Trophoblast cell (in vitro differentiated cells and primary cell): ENCODE measurements around the gene DEPDC7.

Experiments used
- DNase-seq, 2 donors: peaks; one replicate each; pipeline ENCODE4 v3.0.0-alpha.2; 2016
- H2AFZ ChIP-seq: 2 replicates; pipeline ENCODE4 v1.6.1; 2013; ENCODE audit warnings: low read length, moderate library complexity, mild to moderate bottlenecking; ENCODE audit not compliant: insufficient read depth, poor library complexity
- H2AK5ac ChIP-seq: 2 replicates; pipeline ENCODE4 v1.6.1; 2013; ENCODE audit warnings: mild to moderate bottlenecking, low read length
- H2BK120ac ChIP-seq: 2 replicates; pipeline ENCODE4 v1.6.1; 2013; ENCODE audit warnings: low read length, mild to moderate bottlenecking, moderate library complexity; ENCODE audit not compliant: insufficient read depth, poor library complexity
- H2BK12ac ChIP-seq: 2 replicates; pipeline ENCODE4 v1.6.1; 2013; ENCODE audit warnings: mild to moderate bottlenecking, low read length, moderate library complexity
- H2BK5ac ChIP-seq: 2 replicates; pipeline ENCODE4 v1.6.1; 2013; ENCODE audit warnings: low read length, low read depth, moderate library complexity, mild to moderate bottlenecking; ENCODE audit not compliant: poor library complexity
- H3K14ac ChIP-seq: 2 replicates; pipeline ENCODE4 v1.6.1; 2013; ENCODE audit warnings: mild to moderate bottlenecking, low read length
- H3K18ac ChIP-seq: 2 replicates; pipeline ENCODE4 v1.6.1; 2013; ENCODE audit warnings: mild to moderate bottlenecking, low read length
- H3K23ac ChIP-seq: 2 replicates; pipeline ENCODE4 v1.6.1; 2013; ENCODE audit warnings: low read length
- H3K27ac ChIP-seq: 2 replicates; pipeline ENCODE4 v1.5.1; 2013; ENCODE audit warnings: low read depth, mild to moderate bottlenecking, inconsistent platforms, low read length, moderate library complexity
- H3K27me3 ChIP-seq: 2 replicates; pipeline ENCODE4 v1.6.1; 2013; ENCODE audit warnings: inconsistent platforms, mild to moderate bottlenecking, low read length, moderate library complexity; ENCODE audit not compliant: insufficient read depth
- H3K36me3 ChIP-seq, 2 experiments: 1 replicate in 1 of 2; 2 replicates in 1 of 2; pipeline ENCODE4 v1.6.1; 2013; ENCODE audit warnings: low read length in 2 of 2, mild to moderate bottlenecking in 2 of 2, moderate library complexity in 1 of 2; ENCODE audit not compliant: insufficient read depth in 2 of 2, control insufficient read depth in 1 of 2
- H3K4ac ChIP-seq: 2 replicates; pipeline ENCODE4 v1.6.1; 2013; ENCODE audit warnings: low read depth, mild to moderate bottlenecking, low read length, moderate library complexity
- H3K4me1 ChIP-seq, 2 experiments: 1 replicate in 1 of 2; 2 replicates in 1 of 2; pipeline ENCODE4 v1.6.1; 2013; ENCODE audit warnings: low read length in 2 of 2, mild to moderate bottlenecking in 2 of 2, moderate library complexity in 1 of 2; ENCODE audit not compliant: insufficient read depth in 2 of 2, control insufficient read depth in 1 of 2
- H3K4me2 ChIP-seq: 2 replicates; pipeline ENCODE4 v1.6.1; 2013; ENCODE audit warnings: inconsistent platforms, mild to moderate bottlenecking, low read length, moderate library complexity
- H3K4me3 ChIP-seq: 2 replicates; pipeline ENCODE4 v1.5.1; 2013; ENCODE audit warnings: mild to moderate bottlenecking, low read depth, low read length, inconsistent platforms
- H3K79me1 ChIP-seq: one replicate; pipeline ENCODE4 v1.6.1; 2013; ENCODE audit warnings: low read length
- H3K79me2 ChIP-seq: 2 replicates; pipeline ENCODE4 v1.6.1; 2013; ENCODE audit warnings: low read length, mild to moderate bottlenecking; ENCODE audit not compliant: control insufficient read depth, insufficient read depth, poor library complexity
- H3K9ac ChIP-seq: 2 replicates; pipeline ENCODE4 v1.6.1; 2013; ENCODE audit warnings: mild to moderate bottlenecking, low read length
- H3K9me3 ChIP-seq: 2 replicates; pipeline ENCODE4 v1.6.1; 2013; ENCODE audit warnings: low read depth, mild to moderate bottlenecking, control low read depth, inconsistent platforms, low read length; ENCODE audit not compliant: insufficient read depth
- H4K12ac ChIP-seq: 2 replicates; pipeline ENCODE4 v1.6.1; 2013; ENCODE audit warnings: low read depth, mild to moderate bottlenecking, low read length, moderate library complexity
- H4K8ac ChIP-seq: 2 replicates; pipeline ENCODE4 v1.6.1; 2013; ENCODE audit warnings: low read depth, mild to moderate bottlenecking, low read length, moderate library complexity
- H4K91ac ChIP-seq: one replicate; pipeline ENCODE4 v1.6.1; 2013; ENCODE audit warnings: low read depth, mild to moderate bottlenecking, low read length, moderate library complexity
- WGBS: extraction: QIAGEN DNeasy Blood & Tissue Kit; methylation state at CpG from one replicate; pipeline ENCODE4 v1.1.7; 2013; ENCODE audit warnings: missing lambda C conversion rate; ENCODE audit not compliant: insufficient read length, insufficient coverage; ENCODE audit errors: extremely low coverage; 5-methylcytosine and 5-hydroxymethylcytosine counted together

The DEPDC7 gene

GRCh38 chr11:33021501-33021900 lies 5.8 kb downstream of the DEPDC7 start:
- no peak overlapping the region for H2AFZ ChIP-seq
- no peak overlapping the region for H3K23ac ChIP-seq
- H3K4me3 ChIP-seq, result no peak overlapping the region
- no peak overlapping the region for H3K18ac ChIP-seq
- H3K36me3 ChIP-seq, result no peaks in the 10 kb centered on the region
- H3K79me1 ChIP-seq, result no peaks in the 10 kb centered on the region
- no peak overlapping the region for H3K4ac ChIP-seq
- H2BK120ac ChIP-seq, result no peak overlapping the region
- no peaks in the 10 kb centered on the region for H3K27me3 ChIP-seq
- peaks cover 2% of the 10 kb centered on the region in 2 experiments for H3K4me1 ChIP-seq
- no peak overlapping the region for H3K27ac ChIP-seq
- H2BK5ac ChIP-seq, result no peak overlapping the region
- H4K8ac ChIP-seq, result no peak overlapping the region
- DNase-seq, result no peak
- no peaks in the 10 kb centered on the region for H3K79me2 ChIP-seq
- no peak overlapping the region for H3K14ac ChIP-seq
- no peak overlapping the region for H4K12ac ChIP-seq
- no peak overlapping the region for H3K4me2 ChIP-seq
- H3K9ac ChIP-seq, result no peak overlapping the region
- no peaks in the 10 kb centered on the region for H3K9me3 ChIP-seq
- H2AK5ac ChIP-seq, result no peak overlapping the region
- H4K91ac ChIP-seq, result no peak overlapping the region
- no peak overlapping the region for H2BK12ac ChIP-seq
- no CpG with 5 or more reads among the region's 1 CpG for WGBS

GRCh38 chr11:33021937-33022336 lies 6.3 kb downstream of the DEPDC7 start:
- H2AK5ac ChIP-seq, result no peak overlapping the region
- no peak overlapping the region for H4K91ac ChIP-seq
- H2BK120ac ChIP-seq, result no peak overlapping the region
- no peak overlapping the region for H2AFZ ChIP-seq
- no peaks in the 10 kb centered on the region for H3K27me3 ChIP-seq
- no peak overlapping the region for H3K27ac ChIP-seq
- WGBS, result no CpG with 5 or more reads among the region's 1 CpG
- H3K79me2 ChIP-seq, result no peaks in the 10 kb centered on the region
- no peak overlapping the region for H4K12ac ChIP-seq
- no peak overlapping the region for H4K8ac ChIP-seq
- H3K9me3 ChIP-seq, result no peaks in the 10 kb centered on the region
- no peak overlapping the region for H3K18ac ChIP-seq
- H3K79me1 ChIP-seq, result no peaks in the 10 kb centered on the region
- H3K23ac ChIP-seq, result no peak overlapping the region
- no peak overlapping the region for H3K4ac ChIP-seq
- no peak overlapping the region for H3K14ac ChIP-seq
- no peak overlapping the region for H2BK5ac ChIP-seq
- no peak overlapping the region for H2BK12ac ChIP-seq
- no peak overlapping the region for H3K4me3 ChIP-seq
- no peak for DNase-seq
- no peaks in the 10 kb centered on the region for H3K36me3 ChIP-seq
- peaks cover 2% of the 10 kb centered on the region in 2 experiments for H3K4me1 ChIP-seq
- no peak overlapping the region for H3K9ac ChIP-seq
- H3K4me2 ChIP-seq, result no peak overlapping the region

- H4K8ac ChIP-seq, result no peak overlapping the region
- no peak overlapping the region for H2BK120ac ChIP-seq
- H3K27ac ChIP-seq, result no peak overlapping the region
- H3K4me2 ChIP-seq, result no peak overlapping the region
- H3K36me3 ChIP-seq, result no peaks in the 10 kb centered on the region
- H4K12ac ChIP-seq, result no peak overlapping the region
- no peak overlapping the region for H3K23ac ChIP-seq
- no CpG with 5 or more reads among the region's 3 CpGs for WGBS
- no peak overlapping the region for H2AK5ac ChIP-seq
- no peaks in the 10 kb centered on the region for H3K4me1 ChIP-seq
- H4K91ac ChIP-seq, result no peak overlapping the region
- no peak overlapping the region for H2BK5ac ChIP-seq
- DNase-seq, result no peak
- H3K4me3 ChIP-seq, result no peak overlapping the region
- no peak overlapping the region for H3K18ac ChIP-seq
- H3K14ac ChIP-seq, result no peak overlapping the region
- H3K79me2 ChIP-seq, result no peaks in the 10 kb centered on the region
- H2AFZ ChIP-seq, result no peak overlapping the region
- no peak overlapping the region for H3K9ac ChIP-seq
- no peaks in the 10 kb centered on the region for H3K79me1 ChIP-seq
- H2BK12ac ChIP-seq, result no peak overlapping the region
- no peaks in the 10 kb centered on the region for H3K9me3 ChIP-seq
- no peaks in the 10 kb centered on the region for H3K27me3 ChIP-seq
- H3K4ac ChIP-seq, result no peak overlapping the region
These were observed 9.7 kb downstream of the DEPDC7 start for GRCh38 chr11:33025339-33025722.

GRCh38 chr11:33027233-33027632 lies 11.6 kb downstream of the DEPDC7 start:
- Histone ChIP-seq H3K4me2 (no peak overlapping the region), H2AFZ (no peak overlapping the region), H4K12ac (no peak overlapping the region), H3K4ac (no peak overlapping the region), H3K14ac (no peak overlapping the region), H4K8ac (no peak overlapping the region), H2BK120ac (no peak overlapping the region), H4K91ac (no peak overlapping the region), H3K4me3 (no peak overlapping the region), H3K36me3 (no peaks in the 10 kb centered on the region), H3K27me3 (no peaks in the 10 kb centered on the region), H3K18ac (no peak overlapping the region), H3K4me1 (no peaks in the 10 kb centered on the region), H2BK12ac (no peak overlapping the region), H3K79me2 (no peaks in the 10 kb centered on the region), H2BK5ac (no peak overlapping the region), H3K23ac (no peak overlapping the region), H2AK5ac (no peak overlapping the region), H3K27ac (no peak overlapping the region), H3K9me3 (no peaks in the 10 kb centered on the region), H3K9ac (no peak overlapping the region), H3K79me1 (no peaks in the 10 kb centered on the region)
- no CpG with 5 or more reads among the region's 2 CpGs for WGBS
- no peak for DNase-seq
